Activated CD4-positive, alpha-beta T cell treated with anti-CD3 and anti-CD28 coated beads for 48 hours (primary cell): ENCODE measurements around the gene TRAM2.
"Not testable (repeated sequence)": the region's sequence is repeated elsewhere in the genome, so short reads cannot be mapped to it uniquely, and the experiment has no call there.

Experiments used
- DNase-seq: peaks from one replicate; pipeline ENCODE4 v3.0.0-alpha.2; 2020

The TRAM2 gene

DNA sequence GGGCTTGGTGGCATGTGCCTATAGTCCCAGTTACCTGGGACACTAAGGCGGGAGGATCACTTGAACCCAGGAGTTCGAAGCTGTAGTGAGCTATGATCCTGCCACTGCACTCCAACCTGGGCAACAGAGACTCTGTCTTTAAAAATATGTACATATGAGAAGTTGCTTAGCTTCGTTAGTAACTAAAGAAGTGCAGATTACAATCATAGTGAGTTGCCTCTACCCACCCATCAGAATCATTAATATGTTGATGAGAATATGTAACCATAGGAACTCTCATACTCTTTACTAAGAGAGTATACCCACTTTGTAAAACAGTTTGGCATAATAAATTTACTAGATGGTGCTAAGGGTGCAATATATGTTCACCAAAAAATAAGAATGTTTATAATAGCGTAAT, 102.7 kb downstream of the TRAM2 start:
- DNase-seq, result no peak

DNA sequence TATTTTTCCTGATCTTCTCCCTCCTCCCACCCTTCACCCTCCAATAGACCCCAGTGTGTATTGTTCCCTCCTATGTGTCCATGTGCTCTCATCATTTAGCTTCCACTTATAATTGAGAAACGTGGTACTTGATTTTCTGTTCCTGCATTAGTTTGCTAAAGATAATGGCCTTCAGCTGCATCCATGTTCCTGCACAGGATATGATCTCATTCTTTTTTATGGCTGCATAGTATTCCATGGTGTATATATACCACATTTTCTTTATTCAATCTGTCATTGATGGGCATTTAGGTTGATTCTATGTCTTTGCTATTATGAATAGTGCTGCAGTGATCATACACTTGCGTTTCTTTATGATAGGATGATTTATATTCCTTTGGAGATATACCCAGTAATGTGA, 115.7 kb downstream of the TRAM2 start:
- not testable (repeated sequence) for DNase-seq

DNA sequence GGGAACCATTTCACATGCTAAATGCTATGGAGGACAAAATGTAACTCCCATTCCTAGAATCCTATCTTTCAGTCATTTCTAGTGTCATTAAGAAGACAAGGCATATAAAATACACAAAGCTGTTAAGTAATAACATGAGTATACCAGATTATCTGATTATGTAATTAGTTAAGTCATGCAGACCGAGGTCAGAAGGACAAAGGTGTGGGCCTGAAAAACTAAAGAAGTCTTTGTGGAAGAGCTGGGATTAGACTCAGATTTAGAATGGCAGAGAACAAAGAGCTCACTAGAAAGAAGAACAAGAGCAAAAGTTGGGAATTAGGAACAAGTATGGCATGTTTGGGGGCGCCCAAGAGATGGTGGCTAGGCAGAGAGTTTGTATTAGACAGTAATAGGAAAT, 119.8 kb downstream of the TRAM2 start:
- no peak for DNase-seq

DNA sequence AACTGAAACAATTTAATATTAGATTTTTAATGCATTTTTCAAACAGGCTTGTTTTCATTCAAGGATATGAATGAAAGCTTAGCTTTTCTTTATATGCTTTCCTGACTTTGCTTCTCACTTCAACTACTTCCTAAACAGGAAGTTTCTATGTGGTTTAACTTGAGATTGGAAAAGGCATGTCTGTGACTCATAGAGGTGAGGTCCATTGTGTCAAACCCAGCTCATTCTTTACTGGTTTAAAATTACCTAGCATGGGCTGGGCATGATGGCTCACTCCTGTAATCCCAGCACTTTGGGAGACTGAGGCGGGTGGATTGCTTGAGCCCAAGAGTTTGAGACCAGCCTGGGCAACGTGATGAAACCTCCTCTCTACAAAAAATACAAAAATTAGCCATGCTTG, 122.3 kb downstream of the TRAM2 start:
- no peak for DNase-seq
